Suprapubic skin (tissue), 4 donors: ENCODE measurements around the gene GALM.

Source experiments
- POLR2A ChIP-seq, 2 donors: fragments of 450-650 bp; IDR thresholded peaks; one replicate each; pipeline ENCODE4 v1.6.1; 2017; ENCODE audit warnings: antibody characterized with exemption in 2 of 2, mild to moderate bottlenecking in 2 of 2, moderate library complexity in 2 of 2
- POLR2AphosphoS5 ChIP-seq, 3 donors: sonication (generic); formaldehyde crosslinking; IDR thresholded peaks; one replicate each; pipeline ENCODE4 v1.6.1; 2017; ENCODE audit warnings: antibody characterized with exemption in 3 of 3
- TF ChIP-seq, protein P1 (sequence below), 2 donors: fragments of 200-600 bp in 1 of 2; fragments of 450-650 bp in 1 of 2; sonication (generic) in 1 of 2; IDR thresholded peaks; one replicate each; pipeline ENCODE4 v1.5.1; 2016 to 2019; ENCODE audit warnings: antibody characterized with exemption in 2 of 2, mild to moderate bottlenecking in 1 of 2, moderate library complexity in 1 of 2

DNA sequence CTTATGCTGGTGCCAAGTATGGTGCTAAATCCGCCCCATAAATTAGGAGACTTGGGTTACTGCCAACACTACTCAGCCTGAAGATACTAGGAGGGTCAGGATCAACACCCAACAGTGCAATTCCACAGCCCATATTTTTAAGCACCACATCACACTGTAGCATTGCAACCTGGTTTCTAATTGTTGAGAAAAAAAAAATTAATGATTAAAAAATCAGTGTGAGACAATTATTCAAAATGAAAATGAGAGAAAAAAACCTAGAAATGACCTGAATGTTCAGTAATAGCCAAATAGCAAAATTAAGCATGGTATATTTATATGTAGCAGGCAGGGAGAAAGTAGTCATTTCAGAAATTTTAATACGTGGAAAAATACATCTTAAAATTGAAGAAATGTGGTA lies 33.9 kb upstream of the GALM start:
- TF ChIP-seq, protein P1, sequence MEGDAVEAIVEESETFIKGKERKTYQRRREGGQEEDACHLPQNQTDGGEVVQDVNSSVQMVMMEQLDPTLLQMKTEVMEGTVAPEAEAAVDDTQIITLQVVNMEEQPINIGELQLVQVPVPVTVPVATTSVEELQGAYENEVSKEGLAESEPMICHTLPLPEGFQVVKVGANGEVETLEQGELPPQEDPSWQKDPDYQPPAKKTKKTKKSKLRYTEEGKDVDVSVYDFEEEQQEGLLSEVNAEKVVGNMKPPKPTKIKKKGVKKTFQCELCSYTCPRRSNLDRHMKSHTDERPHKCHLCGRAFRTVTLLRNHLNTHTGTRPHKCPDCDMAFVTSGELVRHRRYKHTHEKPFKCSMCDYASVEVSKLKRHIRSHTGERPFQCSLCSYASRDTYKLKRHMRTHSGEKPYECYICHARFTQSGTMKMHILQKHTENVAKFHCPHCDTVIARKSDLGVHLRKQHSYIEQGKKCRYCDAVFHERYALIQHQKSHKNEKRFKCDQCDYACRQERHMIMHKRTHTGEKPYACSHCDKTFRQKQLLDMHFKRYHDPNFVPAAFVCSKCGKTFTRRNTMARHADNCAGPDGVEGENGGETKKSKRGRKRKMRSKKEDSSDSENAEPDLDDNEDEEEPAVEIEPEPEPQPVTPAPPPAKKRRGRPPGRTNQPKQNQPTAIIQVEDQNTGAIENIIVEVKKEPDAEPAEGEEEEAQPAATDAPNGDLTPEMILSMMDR (IDR thresholded peaks at IDR 0.05), result no peak
- no peak for TF ChIP-seq POLR2A (IDR thresholded peaks at IDR 0.05)
- TF ChIP-seq POLR2AphosphoS5 (IDR thresholded peaks at IDR 0.05), result no peak
